ENCODE data around the gene CNTN5.

CNTN5 gene

GRCh38 chr11:100105255-100105981 lies 1084.7 kb downstream of the CNTN5 start:
- peaks cover 11% of the 10 kb centered on the region for H3K4me1 ChIP-seq (ENCODE audit: control insufficient read depth, low read depth, low read length)
- no peaks in the 10 kb centered on the region for H3K27me3 ChIP-seq (ENCODE audit: control insufficient read depth, insufficient read depth, low read length)
- H3K9me3 ChIP-seq (ENCODE audit: control insufficient read depth, low read depth, low read length), result no peaks in the 10 kb centered on the region
- H3K9ac ChIP-seq (ENCODE audit: low read length), result no peak overlapping the region
- H3K27ac ChIP-seq (ENCODE audit: low read length), result no peak overlapping the region
- peak overlapping the region; percentile 12 for H3K4me3 ChIP-seq (ENCODE audit: low read length)
- H3K36me3 ChIP-seq (ENCODE audit: control insufficient read depth, low read depth, low read length), result no peaks in the 10 kb centered on the region

- Histone ChIP-seq H3K4me1 (ENCODE audit: control insufficient read depth, low read depth, low read length) (peaks cover 11% of the 10 kb centered on the region), H3K27ac (ENCODE audit: low read length) (no peak overlapping the region), H3K36me3 (ENCODE audit: control insufficient read depth, low read depth, low read length) (no peaks in the 10 kb centered on the region), H3K9me3 (ENCODE audit: control insufficient read depth, low read depth, low read length) (no peaks in the 10 kb centered on the region), H3K4me3 (ENCODE audit: low read length) (no peak overlapping the region), H3K9ac (ENCODE audit: low read length) (no peak overlapping the region), H3K27me3 (ENCODE audit: control insufficient read depth, insufficient read depth, low read length) (no peaks in the 10 kb centered on the region)
These were observed 1085.2 kb downstream of the CNTN5 start for GRCh38 chr11:100105982-100106358.

GRCh38 chr11:100119176-100119575 lies 1098.4 kb downstream of the CNTN5 start:
- Histone ChIP-seq H3K4me1 (ENCODE audit: control insufficient read depth, low read depth, low read length) (peaks cover 9% of the 10 kb centered on the region), H3K36me3 (ENCODE audit: control insufficient read depth, low read depth, low read length) (no peaks in the 10 kb centered on the region), H3K9ac (ENCODE audit: low read length) (no peak overlapping the region), H3K4me3 (ENCODE audit: low read length) (no peak overlapping the region), H3K27me3 (ENCODE audit: control insufficient read depth, insufficient read depth, low read length) (no peaks in the 10 kb centered on the region), H3K9me3 (ENCODE audit: control insufficient read depth, low read depth, low read length) (no peaks in the 10 kb centered on the region), H3K27ac (ENCODE audit: low read length) (no peak overlapping the region)

GRCh38 chr11:100133114-100133513 lies 1112.4 kb downstream of the CNTN5 start:
- Histone ChIP-seq H3K36me3 (ENCODE audit: control insufficient read depth, low read depth, low read length) (no peaks in the 10 kb centered on the region), H3K9ac (ENCODE audit: low read length) (no peak overlapping the region), H3K9me3 (ENCODE audit: control insufficient read depth, low read depth, low read length) (no peaks in the 10 kb centered on the region)

GRCh38 chr11:100141201-100141600 lies 1120.5 kb downstream of the CNTN5 start:
- Histone ChIP-seq H3K4me3 (ENCODE audit: low read length) (no peak overlapping the region), H3K4me1 (ENCODE audit: control insufficient read depth, low read depth, low read length) (no peaks in the 10 kb centered on the region), H3K36me3 (ENCODE audit: control insufficient read depth, low read depth, low read length) (no peaks in the 10 kb centered on the region), H3K9me3 (ENCODE audit: control insufficient read depth, low read depth, low read length) (no peaks in the 10 kb centered on the region), H3K9ac (ENCODE audit: low read length) (no peak overlapping the region), H3K27me3 (ENCODE audit: control insufficient read depth, insufficient read depth, low read length) (no peaks in the 10 kb centered on the region), H3K27ac (ENCODE audit: low read length) (no peak overlapping the region)

More at GRCh38 chr11:100133114-100133513, 1112.4 kb downstream of the CNTN5 start:
- H3K27me3 ChIP-seq (ENCODE audit: control insufficient read depth, insufficient read depth, low read length), result no peaks in the 10 kb centered on the region
- H3K4me1 ChIP-seq (ENCODE audit: control insufficient read depth, low read depth, low read length), result peaks cover 12% of the 10 kb centered on the region
- no peak overlapping the region for H3K4me3 ChIP-seq (ENCODE audit: low read length)
- H3K27ac ChIP-seq (ENCODE audit: low read length), result no peak overlapping the region

GRCh38 chr11:100151944-100152343 lies 1131.2 kb downstream of the CNTN5 start:
- no peaks in the 10 kb centered on the region for H3K9me3 ChIP-seq (ENCODE audit: control insufficient read depth, low read depth, low read length)
- H3K27me3 ChIP-seq (ENCODE audit: control insufficient read depth, insufficient read depth, low read length), result no peaks in the 10 kb centered on the region
- peaks cover 6% of the 10 kb centered on the region for H3K4me1 ChIP-seq (ENCODE audit: control insufficient read depth, low read depth, low read length)
- H3K9ac ChIP-seq (ENCODE audit: low read length), result no peak overlapping the region
- H3K4me3 ChIP-seq (ENCODE audit: low read length), result no peak overlapping the region
- H3K27ac ChIP-seq (ENCODE audit: low read length), result no peak overlapping the region
- no peaks in the 10 kb centered on the region for H3K36me3 ChIP-seq (ENCODE audit: control insufficient read depth, low read depth, low read length)

- Histone ChIP-seq H3K27me3 (ENCODE audit: control insufficient read depth, insufficient read depth, low read length) (no peaks in the 10 kb centered on the region), H3K4me1 (ENCODE audit: control insufficient read depth, low read depth, low read length) (peaks cover 6% of the 10 kb centered on the region), H3K36me3 (ENCODE audit: control insufficient read depth, low read depth, low read length) (no peaks in the 10 kb centered on the region), H3K9ac (ENCODE audit: low read length) (no peak overlapping the region), H3K27ac (ENCODE audit: low read length) (no peak overlapping the region), H3K9me3 (ENCODE audit: control insufficient read depth, low read depth, low read length) (no peaks in the 10 kb centered on the region), H3K4me3 (ENCODE audit: low read length) (no peak overlapping the region)
These were observed 1132.0 kb downstream of the CNTN5 start for GRCh38 chr11:100152766-100153165.

GRCh38 chr11:100163471-100163870 lies 1142.7 kb downstream of the CNTN5 start:
- Histone ChIP-seq H3K9ac (ENCODE audit: low read length) (no peak overlapping the region), H3K4me3 (ENCODE audit: low read length) (no peak overlapping the region), H3K27me3 (ENCODE audit: control insufficient read depth, insufficient read depth, low read length) (no peaks in the 10 kb centered on the region), H3K9me3 (ENCODE audit: control insufficient read depth, low read depth, low read length) (no peaks in the 10 kb centered on the region), H3K36me3 (ENCODE audit: control insufficient read depth, low read depth, low read length) (no peaks in the 10 kb centered on the region), H3K4me1 (ENCODE audit: control insufficient read depth, low read depth, low read length) (no peaks in the 10 kb centered on the region), H3K27ac (ENCODE audit: low read length) (no peak overlapping the region)

- Histone ChIP-seq H3K27ac (ENCODE audit: low read length) (no peak overlapping the region), H3K4me3 (ENCODE audit: low read length) (no peak overlapping the region), H3K4me1 (ENCODE audit: control insufficient read depth, low read depth, low read length) (no peaks in the 10 kb centered on the region), H3K9me3 (ENCODE audit: control insufficient read depth, low read depth, low read length) (no peaks in the 10 kb centered on the region), H3K9ac (ENCODE audit: low read length) (no peak overlapping the region), H3K27me3 (ENCODE audit: control insufficient read depth, insufficient read depth, low read length) (no peaks in the 10 kb centered on the region), H3K36me3 (ENCODE audit: control insufficient read depth, low read depth, low read length) (no peaks in the 10 kb centered on the region)
These were observed 1154.1 kb downstream of the CNTN5 start for GRCh38 chr11:100174881-100175280.

- H3K36me3 ChIP-seq (ENCODE audit: control insufficient read depth, low read depth, low read length), result no peaks in the 10 kb centered on the region
- no peak overlapping the region for H3K27ac ChIP-seq (ENCODE audit: low read length)
- H3K9ac ChIP-seq (ENCODE audit: low read length), result no peak overlapping the region
- no peaks in the 10 kb centered on the region for H3K27me3 ChIP-seq (ENCODE audit: control insufficient read depth, insufficient read depth, low read length)
- no peaks in the 10 kb centered on the region for H3K9me3 ChIP-seq (ENCODE audit: control insufficient read depth, low read depth, low read length)
- H3K4me3 ChIP-seq (ENCODE audit: low read length), result no peak overlapping the region
- H3K4me1 ChIP-seq (ENCODE audit: control insufficient read depth, low read depth, low read length), result no peaks in the 10 kb centered on the region
These were observed 1155.7 kb downstream of the CNTN5 start for GRCh38 chr11:100176456-100176855.

- H3K4me1 ChIP-seq (ENCODE audit: control insufficient read depth, low read depth, low read length), result no peaks in the 10 kb centered on the region
- no peaks in the 10 kb centered on the region for H3K9me3 ChIP-seq (ENCODE audit: control insufficient read depth, low read depth, low read length)
- no peak overlapping the region for H3K4me3 ChIP-seq (ENCODE audit: low read length)
- no peaks in the 10 kb centered on the region for H3K36me3 ChIP-seq (ENCODE audit: control insufficient read depth, low read depth, low read length)
- H3K9ac ChIP-seq (ENCODE audit: low read length), result no peak overlapping the region
- no peak overlapping the region for H3K27ac ChIP-seq (ENCODE audit: low read length)
- no peaks in the 10 kb centered on the region for H3K27me3 ChIP-seq (ENCODE audit: control insufficient read depth, insufficient read depth, low read length)
These were observed 1156.9 kb downstream of the CNTN5 start for GRCh38 chr11:100177651-100178050.

GRCh38 chr11:100182350-100182749 lies 1161.6 kb downstream of the CNTN5 start:
- Histone ChIP-seq H3K4me1 (ENCODE audit: control insufficient read depth, low read depth, low read length) (peaks cover 2% of the 10 kb centered on the region), H3K27ac (ENCODE audit: low read length) (no peak overlapping the region), H3K9ac (ENCODE audit: low read length) (no peak overlapping the region), H3K9me3 (ENCODE audit: control insufficient read depth, low read depth, low read length) (no peaks in the 10 kb centered on the region), H3K36me3 (ENCODE audit: control insufficient read depth, low read depth, low read length) (no peaks in the 10 kb centered on the region), H3K27me3 (ENCODE audit: control insufficient read depth, insufficient read depth, low read length) (no peaks in the 10 kb centered on the region), H3K4me3 (ENCODE audit: low read length) (no peak overlapping the region)

Data from iPS-18a (cell line).